Measurements from ENCODE around the gene RINT1.

GRCh38 chr7:105599551-105599950 lies 67.5 kb downstream of the RINT1 start:
- TF ChIP-seq CTCF (IDR thresholded peaks at IDR 0.05), result no peak
- TF ChIP-seq POLR2A (IDR thresholded peaks at IDR 0.05), result no peak

Measured in uterus (tissue), 2 donors.